SIG-M5 treated with dmso at 0.1 percent for 504 hours (cell line): ENCODE data around the gene NXPH3.

Experiments used
- DNase-seq: peaks from one replicate; lab custom pipeline; 2025; ENCODE audit not compliant: unreplicated experiment; lab: John Stamatoyannopoulos, UW

The NXPH3 gene

GRCh38 chr17:49590874-49591273, 15.2 kb downstream of the NXPH3 start:
- DNase-seq = no peak

DNA sequence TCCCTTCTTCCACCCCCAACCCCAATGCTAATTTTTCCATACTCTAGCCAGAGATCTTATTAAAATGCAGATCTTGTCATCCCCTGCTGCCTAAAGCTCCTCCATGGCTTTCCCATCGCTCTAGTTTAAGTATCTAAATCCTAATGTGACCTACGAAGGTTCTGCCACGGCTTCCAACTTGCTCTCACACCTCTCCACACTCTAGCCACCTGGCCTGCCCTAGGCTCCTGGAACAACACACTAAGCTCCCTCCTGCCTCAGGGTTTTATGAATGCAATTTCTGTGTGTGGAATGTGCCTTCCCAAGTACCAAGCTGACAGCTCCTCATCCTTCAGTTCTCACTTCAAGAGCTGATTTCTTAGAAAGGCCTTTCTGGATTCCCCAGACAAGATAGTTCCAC, 16.6 kb downstream of the NXPH3 start:
- DNase-seq = no peak

DNA sequence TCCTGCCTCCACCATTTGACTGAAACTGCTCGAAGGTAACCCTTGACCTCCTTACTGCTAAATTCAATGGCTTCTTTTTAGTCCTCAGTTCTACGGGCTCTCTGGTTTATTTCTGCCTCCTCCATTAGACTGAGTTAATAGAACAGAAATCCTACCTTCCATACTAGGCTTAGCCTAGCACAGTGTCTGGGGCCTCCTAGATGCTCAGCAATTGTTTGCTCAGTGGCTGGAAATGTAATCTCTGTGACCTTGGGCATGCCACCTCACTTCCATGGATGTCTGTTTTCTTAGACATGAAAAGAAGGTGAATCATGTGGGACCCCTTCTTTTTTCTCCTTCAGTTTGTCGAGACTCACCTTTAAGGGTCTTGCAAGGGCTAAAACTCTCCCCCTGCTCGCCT, 19.7 kb downstream of the NXPH3 start:
- DNase-seq = no peak

DNA sequence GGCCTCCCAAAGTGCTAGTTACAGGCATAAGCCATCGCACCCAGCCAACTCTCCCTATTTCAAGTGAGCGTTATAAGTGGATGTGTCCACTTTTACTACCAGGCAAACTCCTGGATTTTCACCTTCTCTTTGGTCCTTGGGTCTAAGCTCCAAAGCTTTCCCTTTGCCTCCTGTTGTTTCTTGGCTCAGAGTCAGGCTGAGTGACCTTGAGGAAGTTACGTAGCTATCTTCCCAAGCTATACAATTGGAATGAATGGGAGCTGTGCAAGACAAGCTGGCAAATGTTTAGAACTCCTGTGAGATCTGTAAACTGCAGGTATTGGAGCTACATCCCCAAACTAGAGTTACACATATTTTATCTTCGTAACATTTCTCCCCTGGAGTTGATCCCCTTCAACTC, 20.3 kb downstream of the NXPH3 start:
- DNase-seq = no peak

- no peak for DNase-seq
Measured at GRCh38 chr17:49596613-49597244, 21.1 kb downstream of the NXPH3 start.

DNA sequence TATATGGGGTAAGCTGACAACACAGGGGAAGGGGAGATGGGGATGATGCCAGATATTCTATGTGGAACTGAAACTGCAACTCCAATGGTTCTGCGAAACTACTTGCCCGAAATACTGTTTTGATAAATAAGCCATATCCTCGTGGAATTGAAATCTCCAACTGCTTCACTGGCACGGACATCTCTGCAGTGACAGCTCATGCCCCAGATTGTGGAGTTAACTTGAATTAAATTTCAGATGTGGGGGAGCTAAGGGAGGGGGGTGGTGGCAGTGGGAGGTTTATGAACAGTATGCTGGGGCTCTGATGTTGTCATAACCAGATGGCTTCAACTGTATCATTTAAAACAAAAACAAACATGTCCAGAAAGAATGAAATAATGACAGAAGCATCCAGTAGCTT, 21.8 kb downstream of the NXPH3 start:
- no peak for DNase-seq

DNA sequence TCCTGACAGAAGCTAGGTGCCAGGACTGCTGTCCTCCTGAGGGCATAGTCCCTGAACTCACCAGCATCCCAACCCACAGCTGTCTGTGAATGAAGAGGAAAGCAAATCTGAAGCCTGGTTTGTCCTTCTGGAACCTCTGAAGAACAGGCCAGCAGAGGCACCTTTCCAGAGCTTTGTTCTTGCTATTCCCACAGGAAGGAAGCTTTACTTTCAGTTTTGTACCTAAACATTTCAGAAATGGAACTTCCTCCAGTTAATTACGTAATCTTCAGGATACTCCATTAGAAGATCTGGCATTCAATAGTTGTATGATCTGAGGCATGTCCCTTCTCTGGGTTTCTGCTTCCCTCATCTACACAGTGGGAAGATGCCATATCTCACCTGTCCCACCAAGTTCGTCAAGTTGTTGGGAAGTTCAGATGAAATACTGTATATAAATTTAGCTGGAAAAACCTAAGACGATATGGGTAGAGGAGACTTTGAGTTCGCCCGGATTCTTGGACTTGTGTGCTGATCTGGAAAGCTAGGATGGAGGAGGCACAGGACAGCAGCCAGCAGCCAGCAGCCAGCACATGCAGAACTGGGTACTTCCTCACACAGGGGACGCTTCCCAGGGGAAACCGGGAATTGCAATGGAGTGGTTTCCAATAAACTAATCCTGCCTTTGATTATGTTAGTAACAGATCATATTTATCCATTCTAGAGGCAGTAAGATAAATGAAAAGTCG, 22.4 kb downstream of the NXPH3 start:
- DNase-seq = no peak

GRCh38 chr17:49598918-49599317, 23.2 kb downstream of the NXPH3 start:
- DNase-seq = no peak

DNA sequence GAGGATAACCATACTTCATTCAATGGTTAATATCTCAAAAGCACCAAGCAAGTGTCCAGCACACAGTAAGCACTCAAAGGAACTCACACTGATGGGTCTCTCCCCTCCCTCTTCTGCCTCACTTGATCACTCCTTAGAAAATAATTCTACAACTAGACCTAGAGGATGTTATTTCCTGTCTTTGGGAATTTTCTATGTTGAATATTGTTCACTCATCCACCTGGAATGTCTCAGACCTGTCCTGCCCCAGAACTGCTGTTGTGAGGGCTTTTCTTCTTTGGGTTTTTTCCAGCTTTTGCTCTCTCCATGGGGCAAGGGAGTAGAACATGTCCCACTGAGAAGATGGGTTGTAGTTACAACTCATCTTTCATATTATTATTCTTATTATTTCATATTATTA, 25.3 kb downstream of the NXPH3 start:
- no peak for DNase-seq

DNA sequence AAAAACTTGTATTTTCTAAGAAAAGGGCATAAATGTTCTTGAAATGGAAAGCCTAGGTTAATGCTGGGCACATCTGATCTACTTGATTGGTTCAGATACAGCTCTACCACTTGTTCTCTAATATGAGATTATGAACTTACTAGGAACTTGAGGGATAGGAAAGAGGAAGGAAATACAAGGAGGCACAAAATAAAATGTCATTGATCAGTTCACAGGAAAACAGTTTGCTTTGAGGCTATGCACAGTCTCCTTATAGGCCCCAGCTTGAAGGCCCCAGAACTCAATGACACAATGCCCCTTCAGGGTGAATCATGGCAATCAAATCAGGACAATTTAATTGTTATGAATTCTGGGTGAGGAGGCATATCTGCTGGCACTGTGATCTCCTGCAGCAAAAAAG, 27.1 kb downstream of the NXPH3 start:
- DNase-seq = no peak

DNA sequence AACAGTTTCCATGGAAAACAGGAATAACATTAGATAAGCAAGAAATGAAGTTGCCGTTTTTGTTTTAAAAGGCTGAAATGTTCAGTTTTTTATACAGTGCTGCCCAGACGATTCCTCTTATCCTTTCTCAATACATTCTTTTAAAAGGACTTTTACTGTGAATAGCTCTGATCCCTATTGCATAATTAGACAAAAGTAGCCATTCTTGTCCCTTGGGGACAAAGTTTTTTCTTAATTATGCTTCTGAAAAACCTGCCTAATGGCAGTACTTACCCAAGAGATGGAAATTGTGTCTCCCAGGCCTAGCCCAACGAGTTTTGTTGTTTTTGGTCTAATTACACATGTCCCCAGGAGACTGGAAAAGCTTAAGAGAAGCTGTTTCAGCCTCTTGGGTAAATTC, 27.6 kb downstream of the NXPH3 start:
- DNase-seq = no peak

DNA sequence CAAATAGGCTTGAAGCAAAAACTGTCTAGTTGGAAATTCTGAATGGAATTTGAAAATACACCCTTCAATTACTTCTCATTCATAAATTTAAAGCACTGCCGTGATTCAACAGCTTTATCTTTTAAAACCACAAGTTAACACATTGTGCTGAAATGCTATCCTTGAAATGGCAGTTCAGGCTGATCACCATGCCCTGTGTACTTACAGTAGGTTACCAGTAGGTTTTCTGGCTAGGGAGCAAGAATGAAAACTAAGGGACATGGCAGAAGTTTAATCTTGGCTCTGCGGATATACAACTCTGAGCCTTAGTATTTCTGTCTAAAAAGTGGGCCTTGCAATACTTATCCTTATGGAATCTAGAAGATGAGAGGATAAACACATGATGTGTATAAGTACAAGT, 28.0 kb downstream of the NXPH3 start:
- no peak for DNase-seq

DNA sequence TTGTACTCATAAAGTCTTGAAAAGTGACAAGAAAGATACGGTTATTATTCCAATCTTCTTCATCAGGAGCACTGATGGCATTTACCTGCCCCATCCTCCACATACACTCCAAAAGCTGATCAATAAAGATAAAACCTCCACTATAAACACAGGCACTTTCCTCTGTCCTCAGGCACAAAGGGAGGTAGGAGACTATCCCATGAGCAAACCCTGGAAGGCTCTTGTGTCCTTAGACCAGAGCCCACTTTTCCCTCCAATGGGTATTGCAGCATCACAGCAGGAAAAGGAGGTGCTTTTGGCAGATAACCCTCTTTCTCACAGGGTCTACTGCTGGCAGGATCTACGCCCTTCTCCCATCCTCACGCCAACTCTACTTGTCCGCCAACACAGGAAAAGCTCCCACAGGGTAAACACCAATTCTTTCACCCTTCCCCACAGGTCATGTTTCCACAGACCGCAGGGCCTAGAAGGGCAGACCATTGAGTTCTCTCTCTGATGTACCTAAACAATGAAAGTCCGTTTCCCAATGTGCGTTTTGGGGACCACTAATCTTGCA, 28.7 kb downstream of the NXPH3 start:
- DNase-seq = no peak

GRCh38 chr17:49610883-49611584, 35.4 kb downstream of the NXPH3 start:
- no peak for DNase-seq

GRCh38 chr17:49612726-49613125, 37.1 kb downstream of the NXPH3 start:
- no peak for DNase-seq

DNA sequence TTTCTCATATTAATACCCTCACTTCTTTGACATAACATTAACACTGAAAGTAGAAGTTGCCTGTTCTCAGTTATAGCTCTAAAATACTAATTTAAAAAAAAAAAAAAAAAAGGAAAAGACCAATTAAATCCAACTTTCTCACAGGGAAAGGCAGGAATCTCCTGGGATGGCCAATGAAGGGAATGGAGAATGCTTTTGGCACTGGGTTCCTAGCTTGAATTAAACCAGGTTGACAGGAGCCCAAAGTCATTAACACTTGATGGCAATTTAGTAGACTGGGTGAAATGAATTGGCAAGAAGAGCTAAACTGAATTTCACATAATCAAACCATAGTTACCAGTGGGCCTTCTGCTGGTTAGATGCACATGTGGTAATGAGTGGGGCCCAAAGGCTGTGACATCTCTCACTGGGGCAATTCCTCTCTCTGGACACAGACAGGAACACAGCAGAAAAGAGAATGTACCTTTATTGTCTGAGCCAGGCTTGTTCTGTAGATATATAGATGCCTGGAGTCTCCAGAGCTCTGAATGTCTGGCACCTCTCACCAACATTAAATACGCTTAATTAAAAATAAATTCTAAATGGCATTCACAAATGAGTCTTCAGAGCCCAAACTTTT, 37.6 kb downstream of the NXPH3 start:
- DNase-seq = no peak

DNA sequence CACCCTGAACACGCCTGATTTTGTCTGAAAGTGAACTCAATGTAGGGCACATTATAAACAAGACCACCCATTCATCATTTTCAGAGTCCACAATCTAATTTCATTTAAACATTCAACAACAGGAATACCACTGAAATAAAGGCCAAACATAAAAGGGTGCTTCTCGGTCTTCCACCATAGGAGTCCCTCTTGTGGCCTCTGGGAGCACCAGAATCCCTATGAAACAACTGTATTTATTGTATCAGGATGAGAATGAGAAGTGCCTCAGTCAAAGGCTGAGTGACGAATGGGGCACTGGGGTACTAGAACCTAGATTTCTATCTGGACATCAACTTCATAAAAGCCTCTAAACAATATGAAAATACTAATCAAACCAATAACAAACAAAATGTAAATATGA, 40.4 kb downstream of the NXPH3 start:
- DNase-seq = no peak

DNA sequence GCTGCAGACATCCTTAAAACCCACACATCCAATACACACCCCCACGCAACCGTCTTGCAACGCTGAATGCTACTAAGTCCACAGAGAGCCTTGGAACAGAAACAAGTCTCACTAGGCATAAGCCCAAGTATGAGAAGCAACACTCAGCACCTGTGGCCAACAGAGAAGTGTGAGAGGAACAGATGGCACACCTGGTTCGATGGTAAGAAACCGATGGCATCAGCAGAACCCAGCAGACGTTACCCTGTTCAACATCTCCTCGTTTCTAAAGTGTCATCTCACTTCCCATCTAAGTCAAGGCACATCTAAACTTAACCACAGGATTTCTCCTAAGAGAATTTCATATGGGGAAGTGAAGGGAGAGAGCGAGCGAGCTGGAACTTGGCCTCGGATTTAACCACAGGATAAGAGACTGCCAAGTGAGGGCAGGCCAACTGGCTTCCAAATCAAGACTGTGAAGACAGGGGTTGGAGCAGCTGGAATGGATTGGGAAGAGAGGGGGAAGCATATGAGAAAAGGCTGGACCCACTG, 41.0 kb downstream of the NXPH3 start:
- no peak for DNase-seq

DNA sequence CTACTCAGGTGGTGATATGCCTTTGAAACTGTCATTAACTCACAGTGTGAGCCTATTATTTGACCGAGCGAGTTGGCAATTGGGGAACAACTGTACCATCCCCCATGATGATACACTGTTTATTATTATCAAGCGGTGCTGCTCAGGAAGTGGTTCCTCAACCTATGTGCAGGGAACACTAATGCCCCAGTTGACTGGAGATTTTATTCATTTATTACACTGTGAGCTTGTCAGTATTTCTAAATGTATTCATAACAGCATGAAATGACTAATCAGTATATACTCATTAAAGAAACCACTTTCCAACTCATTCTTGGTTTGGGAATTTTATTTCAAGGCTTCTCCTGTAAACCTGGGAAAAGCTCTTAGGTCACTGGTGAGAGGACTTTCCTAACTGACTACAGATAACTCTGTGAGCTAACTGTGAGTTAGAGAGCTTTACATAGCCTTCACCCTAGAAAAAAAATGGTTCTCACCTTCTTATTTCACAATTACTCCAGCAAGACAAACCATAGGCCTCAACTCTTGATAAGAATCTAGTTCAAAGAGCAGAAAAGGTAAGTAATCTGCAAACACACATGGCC, 42.4 kb downstream of the NXPH3 start:
- DNase-seq = no peak

- DNase-seq = no peak
Measured at GRCh38 chr17:49621420-49621819, 45.7 kb downstream of the NXPH3 start.

- DNase-seq = no peak
Measured at GRCh38 chr17:49621946-49622529, 46.4 kb downstream of the NXPH3 start.
